HT-29 (cell line): ENCODE data around the gene THRA. TPM values are rescaled to one million over a fixed set of nuclear protein-coding genes. Genes with fewer than 3 reads are reported as not detected.

ENCODE experiments used
- DNase-seq: peaks from one replicate; pipeline ENCODE4 v3.0.0-alpha.2; 2015; ENCODE audit warnings: low spot score
- total RNA-seq: library from RNA; depleted of rRNA; stranded (reverse); fragments of >200 nt; shearing (Covaris generic); gene quantifications from 2 replicates; pipeline ENCODE4 v1.2.3, GENCODE V29; 2014

THRA gene
- total RNA-seq, 1 experiment from 2014 or later: 31.1 TPM

DNA sequence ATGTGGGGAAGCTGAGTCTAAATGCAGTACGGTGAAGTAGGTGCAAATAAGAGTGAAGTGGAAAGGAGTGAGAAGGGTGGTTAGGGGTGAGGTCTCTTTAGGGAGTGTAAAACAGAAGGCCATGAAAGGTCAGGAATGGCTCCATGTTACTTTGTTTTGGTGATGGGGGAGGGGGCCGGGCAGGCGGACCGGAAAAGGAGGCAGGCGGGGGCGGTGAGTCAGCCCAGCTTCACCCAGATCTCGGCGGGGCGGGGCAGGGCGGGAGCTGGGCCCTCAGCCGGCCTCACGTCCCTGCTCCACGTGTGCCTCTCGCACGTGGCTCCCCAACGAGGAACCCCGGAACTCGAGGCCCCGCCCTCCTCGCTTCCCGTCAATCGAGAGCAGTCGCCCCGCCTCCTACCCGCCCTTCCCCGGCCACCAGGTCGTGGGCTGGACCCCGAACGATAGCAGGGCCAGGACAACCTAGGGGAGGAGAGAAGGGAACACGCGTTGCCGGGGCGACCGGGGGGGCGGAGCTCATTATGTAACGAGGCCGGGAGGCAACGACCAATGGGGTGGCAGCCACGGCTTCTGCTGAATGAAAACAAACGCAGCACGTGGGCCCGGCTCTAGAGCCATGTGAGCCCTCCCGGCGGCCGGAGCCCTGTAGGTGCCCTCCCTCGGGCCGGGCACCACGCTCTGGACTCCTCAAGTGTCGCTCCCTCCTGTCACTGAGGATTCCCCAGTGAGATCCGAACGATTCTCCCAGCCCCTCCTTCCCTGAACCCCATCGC, 36.3 kb downstream of the THRA start:
- DNase-seq: peak; percentile 99

DNA sequence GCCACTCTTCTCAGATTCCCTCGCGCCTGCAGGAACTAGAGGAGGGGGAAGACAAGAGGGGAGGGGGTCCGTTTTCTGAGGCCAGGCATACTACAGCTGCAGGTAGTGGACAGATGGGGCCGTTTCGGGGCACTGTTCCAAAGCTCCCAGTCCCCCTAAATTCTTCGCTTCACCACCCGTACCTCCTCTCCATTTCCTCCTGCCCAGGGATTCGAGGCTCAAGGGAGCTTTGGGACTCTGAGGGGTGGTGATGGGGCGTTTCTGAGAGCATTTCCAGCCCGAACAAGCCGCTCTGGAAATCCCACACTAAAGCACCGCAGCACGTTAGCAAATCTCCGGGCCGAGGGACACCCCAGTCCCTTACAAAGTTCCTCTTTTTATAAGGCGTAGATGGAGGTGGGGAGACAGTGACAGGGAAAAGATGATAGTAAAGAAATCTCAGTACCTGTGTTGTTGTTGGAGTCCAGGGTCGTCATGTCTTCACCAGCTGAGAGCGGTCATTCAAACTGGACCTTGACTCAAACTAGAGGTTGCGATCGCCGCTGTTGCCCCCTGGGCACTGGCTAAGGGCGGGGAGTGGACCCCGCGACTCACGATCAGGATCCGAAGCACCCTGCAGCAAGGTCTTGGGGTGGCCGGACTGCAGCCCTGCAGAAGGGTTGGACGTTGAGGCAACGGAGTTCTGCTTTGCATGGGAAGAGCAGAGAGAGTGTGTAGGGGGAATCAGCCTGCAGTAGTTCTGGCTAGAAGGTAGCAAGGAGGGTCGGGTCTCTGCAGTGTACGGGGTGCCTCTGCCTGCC, 37.1 kb downstream of the THRA start:
- DNase-seq: no peak

DNA sequence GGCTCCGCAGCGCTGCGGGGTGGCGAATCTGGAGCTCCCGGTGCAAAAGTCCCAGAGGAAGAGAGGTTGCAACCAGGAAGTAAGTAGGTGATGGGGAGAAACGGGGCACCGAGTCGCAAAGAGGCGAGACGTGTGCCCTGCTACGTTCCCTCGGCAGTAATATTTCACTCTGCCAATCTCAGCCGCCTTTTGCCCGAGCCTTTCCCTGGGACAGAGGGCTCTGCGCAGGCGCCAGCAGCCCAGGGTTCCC, 37.6 kb downstream of the THRA start, which contains the start of gene NR1D1:
NR1D1 (minus strand) TSS at position 171 of the 250 bp plus-strand sequence. CDS start 495 bp downstream, outside the sequence.
- DNase-seq: no peak

DNA sequence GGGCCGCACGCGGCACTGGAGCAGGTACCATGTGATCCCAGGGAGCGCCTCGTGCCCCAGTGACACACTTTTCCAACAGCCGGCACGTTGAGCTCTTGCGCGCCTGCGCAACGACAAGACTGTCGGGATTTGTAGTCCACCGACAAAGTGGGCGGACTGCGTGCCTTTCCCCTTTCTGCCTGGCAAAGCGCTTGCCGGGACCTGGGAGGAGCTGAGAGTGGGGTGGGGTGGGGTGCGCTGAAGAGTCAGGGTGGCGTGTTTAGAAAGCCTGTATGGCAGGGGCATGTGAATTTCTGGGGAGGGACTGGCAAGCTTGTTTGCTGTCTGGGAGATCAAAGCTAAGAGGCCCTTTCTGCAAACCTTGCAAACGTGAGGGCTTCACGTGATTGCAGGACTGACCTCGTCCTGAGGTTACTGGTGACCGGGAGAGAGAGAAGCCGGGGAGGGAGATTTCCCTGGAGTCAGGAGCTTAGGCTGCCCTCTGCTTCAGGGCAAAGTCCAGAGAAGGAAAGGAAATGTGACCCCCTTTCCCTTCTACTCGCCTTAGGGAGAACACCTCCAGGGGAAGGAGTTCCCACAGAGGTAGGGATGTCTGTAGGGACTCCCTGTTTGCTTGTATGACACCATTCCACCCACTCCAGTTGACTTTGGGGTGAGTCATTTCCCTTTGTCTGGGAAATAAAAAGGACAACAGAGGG, 38.1 kb downstream of the THRA start:
- DNase-seq: peak; percentile 98

DNA sequence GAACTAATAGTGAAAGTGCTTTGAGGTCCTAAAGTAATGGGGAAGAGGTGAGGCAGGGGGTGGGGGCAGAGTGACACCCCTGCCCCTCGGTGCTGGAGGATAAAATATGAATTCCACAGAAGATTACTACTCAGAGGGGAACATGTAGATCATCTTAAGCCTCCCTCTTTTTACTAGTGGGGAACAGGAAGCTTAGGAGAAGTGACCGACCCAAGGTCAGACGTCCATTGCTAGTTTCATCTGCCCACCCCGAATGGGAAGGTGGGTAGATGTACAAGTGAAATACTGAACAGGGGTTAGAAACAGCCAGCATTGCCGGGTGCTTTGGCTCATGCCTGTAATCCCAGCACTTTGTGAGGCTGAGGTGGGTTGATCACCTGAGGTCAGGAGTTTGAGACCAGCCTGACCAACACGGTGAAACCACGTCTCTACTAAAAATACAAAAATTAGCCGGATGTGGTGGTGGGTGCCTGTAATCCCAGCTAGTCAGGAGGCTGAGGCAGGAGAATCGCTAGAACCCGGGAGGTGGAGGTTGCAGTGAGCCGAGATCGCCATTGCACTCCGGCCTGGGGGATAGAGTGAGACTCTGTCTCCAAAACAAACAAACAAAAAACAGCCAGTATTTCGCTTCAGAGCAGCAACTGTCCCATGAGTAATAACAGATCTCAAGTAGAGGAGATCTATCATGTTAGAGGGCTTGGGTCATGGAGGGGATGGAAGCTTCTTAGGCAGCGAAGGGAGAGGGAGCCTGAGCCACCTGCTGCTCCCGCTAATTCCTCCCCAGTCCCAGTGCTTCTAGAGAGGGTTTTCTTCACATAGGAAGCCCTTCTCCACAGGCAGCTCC, 38.8 kb downstream of the THRA start:
- DNase-seq: no peak

DNA sequence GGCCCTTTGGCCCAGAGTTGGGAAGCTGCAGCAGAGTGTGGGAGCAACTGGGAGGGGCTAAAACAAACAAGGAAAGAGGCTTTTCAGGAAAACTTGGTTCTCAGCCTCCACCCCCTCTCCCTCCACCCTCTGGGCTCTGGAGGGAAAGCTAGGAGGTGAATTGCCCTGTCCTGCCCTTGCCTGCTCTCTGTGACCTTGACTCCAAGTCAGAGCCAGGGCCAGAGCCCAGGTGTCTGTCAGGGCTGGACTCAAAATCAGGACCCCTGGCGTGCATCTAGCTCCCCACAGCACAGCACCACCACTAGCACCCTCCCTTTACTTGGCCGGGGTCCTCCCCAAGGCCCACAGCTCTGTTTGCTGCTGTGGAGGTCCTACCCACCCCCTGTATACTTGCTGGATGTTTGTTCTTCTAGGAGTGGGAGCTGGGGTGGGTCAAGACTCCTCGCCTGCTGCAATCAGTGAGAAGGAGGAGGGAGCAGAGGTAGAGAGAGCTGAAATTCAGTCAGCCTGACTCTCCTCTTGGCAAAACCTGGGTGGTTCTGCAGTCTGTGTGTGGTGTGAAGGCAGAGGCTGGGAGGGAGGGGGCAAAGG, 40.4 kb downstream of the THRA start:
- peak; percentile 51 for DNase-seq

DNA sequence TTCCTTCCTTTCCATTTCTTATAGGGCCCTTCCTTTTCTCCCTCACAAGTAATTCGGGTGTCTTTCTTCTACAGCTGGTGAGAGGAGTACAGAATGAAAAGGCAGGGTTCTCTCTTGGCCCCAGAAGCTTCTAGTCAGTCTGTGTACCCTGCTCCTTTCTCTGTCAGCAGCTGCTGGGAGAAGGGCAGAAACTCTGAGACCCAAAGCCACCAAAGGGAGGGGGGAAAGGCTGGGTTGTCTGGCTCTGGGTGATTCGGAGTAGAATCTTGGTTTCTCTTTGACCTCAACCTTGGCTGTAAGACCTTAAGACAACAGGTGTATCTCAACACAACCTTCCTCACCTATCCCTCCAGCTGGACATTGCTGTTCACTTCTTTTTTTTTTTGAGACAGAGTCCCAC, 40.9 kb downstream of the THRA start:
- no peak for DNase-seq

DNA sequence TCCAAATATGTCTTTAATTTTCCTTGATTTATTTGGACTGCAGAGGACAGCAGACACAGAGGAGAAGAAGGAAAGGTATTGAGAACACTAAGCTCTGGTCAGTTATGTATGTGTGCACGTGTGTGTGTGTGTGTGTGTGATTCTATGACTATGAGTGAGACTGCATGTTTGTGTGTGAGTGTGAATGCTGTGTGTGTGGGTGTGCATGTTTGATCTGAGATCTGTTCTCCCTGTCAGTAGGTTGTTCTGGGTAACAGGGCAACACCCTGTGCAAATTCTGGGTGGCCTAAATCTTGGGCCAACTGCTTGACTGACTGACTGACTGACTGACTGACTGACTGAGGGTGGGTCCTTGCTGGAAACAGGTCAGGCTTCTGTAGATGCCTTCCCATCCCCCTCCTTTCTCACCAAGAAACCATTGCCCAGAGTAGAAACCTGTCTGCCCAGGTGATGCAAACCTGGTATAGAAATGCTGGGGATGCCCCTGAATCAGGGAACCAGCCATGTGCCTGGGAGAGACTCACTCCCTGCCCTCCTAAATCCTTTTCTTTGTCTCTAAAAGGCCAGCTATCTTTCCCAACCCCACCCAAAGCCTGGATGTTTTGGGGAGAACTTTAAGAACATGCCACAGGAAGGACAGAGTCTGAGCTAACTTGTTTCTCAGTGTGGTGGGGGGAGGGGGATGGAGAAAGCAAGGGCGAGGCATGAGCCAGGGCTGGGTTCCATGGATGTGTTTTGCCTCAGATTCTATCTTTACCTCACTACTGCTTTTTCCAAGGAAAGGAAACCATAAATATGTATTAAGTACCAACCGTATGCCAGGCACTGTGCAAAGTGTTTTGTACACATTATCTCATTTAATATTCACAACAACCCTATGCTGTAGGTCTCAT, 42.1 kb downstream of the THRA start:
- DNase-seq: no peak

DNA sequence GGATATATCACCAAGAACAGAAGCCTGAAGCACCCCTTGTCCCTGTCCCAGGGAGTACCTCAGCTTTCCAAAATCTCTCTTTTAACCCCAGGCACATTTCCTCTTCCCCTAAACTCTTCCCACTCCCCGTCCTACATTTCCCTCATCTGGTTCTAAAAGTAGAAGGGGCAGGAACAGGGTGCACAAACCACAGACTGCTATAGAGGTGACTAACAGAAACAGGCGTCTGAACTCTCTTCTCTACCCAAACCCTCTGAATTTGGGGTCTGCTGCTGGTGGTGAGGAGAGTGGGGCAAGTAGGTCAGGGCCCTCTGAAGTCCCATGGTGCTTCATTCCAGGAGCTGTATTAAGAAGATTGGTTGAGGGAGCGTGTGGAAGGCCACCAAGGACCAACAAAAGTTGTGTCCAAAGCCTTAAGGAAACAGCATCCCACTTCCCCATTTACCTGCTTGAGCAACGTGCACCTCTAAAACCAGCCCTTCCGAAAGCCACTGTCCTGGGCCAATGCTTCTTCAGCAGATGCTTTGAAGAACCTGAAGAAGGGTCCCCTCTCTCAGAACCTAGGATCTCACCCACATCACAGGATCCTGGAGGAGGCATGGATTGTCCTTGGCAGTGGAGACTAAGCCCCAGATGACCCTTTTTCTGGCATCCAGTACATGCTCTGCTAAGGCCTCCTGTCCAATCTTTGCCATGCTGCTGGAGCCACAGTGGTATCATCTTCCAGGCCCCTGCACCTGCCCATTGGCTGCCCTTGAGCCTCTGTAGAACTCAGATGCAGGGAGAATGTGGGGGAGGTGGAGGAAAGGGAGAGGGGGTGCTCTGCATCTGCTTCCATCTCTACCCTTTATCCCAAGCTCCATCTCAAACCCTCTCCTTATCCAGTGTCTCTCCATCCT, 43.3 kb downstream of the THRA start:
- DNase-seq: no peak

DNA sequence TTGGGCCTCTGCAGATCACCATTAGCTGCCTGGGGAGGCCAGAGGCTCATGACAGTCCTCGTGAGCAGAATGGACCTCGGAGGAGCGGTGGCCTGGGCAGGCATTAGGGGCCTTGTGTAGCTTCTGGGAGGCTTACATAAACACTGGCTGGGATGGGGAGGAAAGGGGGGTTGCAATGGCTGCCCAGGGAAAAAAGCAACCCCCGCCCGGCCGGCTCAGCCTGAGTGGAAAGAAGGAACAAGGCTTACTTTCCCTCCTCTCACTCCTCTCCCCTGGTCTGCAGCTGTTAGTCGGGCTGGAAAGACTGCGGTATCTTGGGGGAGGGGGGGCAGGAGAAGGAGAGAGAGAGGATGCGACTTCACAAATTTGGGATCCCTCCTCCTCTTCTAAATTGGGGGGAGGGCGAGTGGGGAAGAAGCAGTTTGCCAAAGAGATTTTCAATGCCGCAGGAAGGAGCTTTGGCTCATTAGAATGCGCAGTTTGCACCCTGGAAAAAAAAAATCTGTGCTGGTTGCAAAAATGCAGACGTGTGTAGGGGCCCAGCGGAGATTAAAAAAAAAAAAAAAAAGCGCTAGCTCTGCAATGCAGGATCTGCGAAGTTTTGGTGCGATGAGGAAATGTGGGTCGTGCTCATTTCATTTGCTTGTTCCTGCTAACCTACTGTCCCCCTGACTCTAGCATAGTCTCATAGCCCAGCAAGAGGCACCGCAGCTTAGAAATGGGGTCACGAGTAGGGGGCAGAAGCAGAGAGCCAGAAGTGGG, 44.2 kb downstream of the THRA start:
- no peak for DNase-seq

DNA sequence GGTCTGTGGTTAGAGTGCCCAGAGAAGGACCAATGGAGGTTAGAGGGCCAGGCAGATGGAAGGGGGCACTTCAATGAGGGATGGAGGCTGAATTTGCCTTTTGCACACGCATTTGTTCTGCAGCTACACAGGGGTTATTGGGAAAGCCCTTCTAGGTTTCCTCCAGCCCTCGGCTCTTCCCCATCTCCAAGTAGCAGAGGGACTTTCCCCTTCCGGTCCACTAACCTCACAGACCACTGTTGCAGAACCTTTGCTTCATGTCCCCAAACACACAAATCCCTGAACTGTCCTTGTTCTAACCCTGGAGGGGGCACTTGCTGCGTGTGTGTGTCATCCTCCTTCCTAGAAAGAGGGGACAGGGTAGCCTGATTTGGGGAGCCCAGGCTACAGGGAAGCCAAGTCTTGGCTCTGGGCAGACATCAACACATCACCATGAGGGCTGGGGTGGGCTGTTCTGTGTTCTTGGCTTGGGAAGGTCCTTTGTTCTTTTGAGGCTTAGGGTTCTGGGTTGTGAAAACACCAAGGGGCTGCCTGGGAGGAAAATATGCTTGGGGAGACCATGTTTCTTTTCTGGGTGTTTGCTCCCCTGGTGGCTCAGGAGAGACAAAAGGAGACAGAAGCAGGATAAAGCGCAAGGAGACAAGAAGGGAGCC, 44.9 kb downstream of the THRA start:
- no peak for DNase-seq

DNA sequence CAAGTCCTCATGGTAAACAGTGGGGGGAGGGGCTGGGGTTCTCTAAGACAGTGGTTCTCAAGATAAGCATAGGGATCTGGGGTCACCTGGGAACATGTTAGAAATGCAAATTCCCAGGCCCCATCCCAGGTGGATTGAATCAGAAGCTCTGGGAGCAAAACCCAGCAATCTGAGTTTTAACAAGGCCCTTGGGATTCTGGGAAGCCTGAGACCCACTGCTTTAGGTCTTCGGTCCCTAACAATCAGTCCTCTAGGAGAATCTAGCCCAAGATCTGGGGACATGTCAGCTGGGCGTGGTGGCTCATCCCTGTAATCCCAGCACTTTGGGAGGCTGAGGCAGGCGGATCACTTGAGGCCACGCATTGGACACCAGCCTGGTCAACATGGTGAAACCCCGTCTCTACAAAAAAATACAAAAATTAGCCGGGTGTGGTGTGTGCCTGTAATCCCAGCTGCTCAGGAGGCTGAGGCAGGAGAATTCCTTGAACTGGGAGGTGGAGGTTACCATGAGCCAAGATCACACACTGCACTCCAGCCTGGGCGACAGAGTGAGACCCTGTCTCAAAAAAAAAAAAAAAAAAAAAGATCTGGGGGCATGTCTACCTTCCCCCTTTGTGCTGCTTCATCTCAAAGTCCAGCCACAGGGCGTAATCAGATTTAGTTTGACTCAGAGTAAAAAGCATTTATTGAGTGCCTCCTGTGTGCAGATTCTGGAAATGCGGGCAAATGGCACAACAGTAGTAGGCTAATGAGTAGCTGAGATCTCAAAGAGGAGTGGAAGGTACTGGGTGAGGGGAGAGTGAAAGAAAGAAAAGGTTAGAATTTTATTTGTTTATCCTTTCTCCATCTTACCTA, 46.4 kb downstream of the THRA start:
- peak; percentile 48 for DNase-seq

DNA sequence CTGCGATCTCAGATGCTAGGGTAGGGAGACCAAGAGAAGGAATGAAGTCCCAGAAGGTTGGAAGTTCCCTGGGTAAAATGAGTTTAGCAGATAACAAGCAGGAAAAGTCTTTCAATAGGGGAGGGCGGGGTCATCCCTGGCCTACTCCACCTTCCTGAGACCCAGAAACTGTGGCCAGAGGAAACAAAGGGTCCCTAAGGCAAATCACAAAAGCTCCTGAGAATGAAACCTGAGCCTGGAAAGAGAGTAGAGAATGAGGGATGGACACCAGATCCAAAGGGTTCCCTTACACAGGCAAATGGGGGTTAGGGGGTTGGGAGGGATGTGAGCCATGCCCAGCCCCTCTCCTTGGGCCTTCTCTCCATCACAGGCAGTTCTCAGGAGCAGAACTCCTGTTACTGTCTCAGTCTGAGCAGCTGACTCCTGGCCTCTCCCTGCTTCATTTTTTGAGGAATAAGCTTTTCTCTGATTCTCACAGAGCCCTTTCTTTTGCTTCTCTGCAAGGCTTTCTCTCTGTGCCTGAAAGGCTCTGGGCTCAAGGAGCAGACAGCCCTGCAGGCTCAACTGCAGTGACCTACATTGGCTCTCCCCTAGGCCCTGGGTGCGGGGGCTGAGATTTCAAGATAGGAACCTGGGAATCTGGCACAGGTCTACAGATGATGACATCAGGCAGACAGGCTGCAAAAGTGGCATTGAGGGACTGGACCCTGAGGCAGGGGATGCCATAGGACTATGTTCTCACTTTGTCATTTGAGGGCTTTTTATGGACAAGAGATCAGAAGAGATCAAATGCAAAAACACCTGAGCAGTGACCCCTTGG, 47.5 kb downstream of the THRA start:
- no peak for DNase-seq

DNA sequence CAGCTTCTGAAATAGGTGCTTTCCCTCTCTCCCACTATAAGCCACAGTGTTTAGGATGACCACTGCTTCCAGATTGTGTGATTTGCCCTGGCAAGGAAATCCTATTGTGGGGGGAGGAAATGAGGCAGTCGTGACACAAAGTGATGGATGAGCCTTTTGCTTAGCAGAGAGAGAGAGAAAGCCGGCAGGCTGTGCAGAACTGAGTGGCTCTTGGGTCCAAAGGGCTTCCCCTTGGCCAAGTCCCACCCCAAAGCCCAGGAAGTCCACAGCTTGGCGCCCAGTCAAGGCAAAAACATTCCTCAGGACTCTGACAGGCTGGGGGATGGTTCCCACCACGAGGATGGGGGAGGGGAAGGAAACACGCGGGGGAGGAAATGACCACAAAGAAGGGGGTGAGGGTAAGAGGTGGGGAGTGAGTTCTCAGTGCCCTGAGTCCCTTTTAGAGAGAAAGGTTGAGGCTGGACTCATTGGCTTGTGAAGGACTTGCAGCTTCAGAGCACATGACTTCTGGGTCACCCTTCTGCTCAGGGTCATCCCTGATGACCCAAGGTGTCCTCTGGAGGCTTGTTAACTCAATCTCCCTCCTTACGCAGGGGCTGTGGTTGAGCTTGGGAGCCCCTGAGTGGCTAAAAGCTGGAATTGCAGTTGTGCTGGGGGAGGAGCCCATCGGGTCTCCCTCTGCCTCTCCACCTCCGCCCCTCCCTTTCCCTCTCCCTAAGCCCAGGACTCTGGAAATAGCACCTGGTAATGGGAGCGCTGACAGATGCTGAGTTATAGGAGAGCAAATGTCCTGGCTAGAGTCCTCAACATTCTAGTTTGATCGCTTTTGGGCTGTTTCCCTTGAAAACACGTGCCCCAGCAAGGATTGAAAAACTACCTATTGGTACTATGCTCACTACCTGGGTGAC, 48.7 kb downstream of the THRA start:
- peak; percentile 92 for DNase-seq

DNA sequence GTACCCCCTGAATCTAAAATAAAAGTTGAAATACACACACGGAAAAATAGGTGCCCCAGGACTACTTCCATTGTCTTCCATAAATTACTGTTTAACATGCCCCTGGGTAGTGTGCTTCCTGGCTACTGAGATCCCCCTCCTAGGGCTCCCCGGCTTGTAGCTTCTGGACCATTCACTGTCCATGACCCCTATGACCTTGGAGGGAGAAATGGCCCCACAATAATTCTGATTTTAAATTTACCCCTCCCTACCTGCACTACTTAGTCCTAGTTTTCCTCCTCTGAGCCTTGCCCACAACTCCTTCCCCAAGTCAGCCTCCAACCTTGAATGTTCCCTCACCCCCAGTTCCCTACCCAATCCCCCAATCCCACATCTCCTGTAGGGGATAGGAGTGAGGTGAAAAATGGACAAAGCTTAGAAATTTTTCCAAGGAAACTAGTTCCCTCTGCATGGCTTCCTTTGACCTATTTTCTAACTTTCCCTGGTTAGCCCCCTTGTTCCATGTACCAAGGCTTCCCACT, 49.5 kb downstream of the THRA start:
- no peak for DNase-seq
